NCI-H748 treated with DMSO at 0.1 percent for 48 hours (cell line): ENCODE measurements around the gene PROSER1.
"Not testable (repeated sequence)": the region's sequence is repeated elsewhere in the genome, so short reads cannot be mapped to it uniquely, and the experiment has no call there.

Source experiments
- DNase-seq: peaks from one replicate; lab custom pipeline; 2025; lab: John Stamatoyannopoulos, UW

The PROSER1 gene

DNA sequence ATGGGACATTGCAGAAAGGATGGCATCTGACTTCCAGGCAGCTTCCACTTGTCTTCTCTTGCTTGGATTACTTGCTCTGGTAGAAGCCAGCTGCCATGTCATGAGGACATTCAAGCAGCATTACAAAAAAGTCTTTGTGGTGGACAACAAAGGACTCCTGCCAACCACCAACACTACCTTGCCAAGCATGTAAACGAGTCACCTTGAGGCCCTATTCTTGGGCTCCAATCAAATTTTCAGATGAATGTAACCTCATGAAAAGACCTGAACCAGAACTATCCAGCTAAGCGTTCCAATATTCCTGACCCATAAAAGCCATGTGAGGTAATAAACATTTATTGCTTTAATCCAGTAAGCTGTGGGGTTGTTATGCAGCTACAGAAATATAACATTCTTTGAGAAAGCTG, 12.5 kb downstream of the PROSER1 start:
- DNase-seq = no peak

DNA sequence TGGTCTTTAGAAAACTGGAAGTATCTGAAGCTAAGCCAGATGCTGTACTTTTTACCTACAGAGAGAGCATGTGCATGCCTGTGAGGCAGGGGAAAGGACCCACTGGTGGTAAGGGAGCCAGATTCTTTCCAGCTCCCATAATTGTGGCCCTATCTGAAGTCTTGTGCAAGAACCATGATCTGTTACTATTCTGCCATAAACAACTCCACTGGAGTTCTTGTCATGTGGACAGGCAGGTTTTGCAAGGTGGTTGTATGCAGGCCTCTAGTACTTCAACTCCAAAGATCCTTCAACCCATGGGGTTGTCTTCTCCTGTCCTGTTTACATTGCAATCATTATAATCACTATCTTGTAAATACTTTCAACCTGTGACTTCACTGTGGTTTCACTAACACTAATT, 14.1 kb downstream of the PROSER1 start:
- no peak for DNase-seq

- DNase-seq = no peak
Observed at GRCh38 chr13:39023316-39023715, 14.6 kb downstream of the PROSER1 start.

DNA sequence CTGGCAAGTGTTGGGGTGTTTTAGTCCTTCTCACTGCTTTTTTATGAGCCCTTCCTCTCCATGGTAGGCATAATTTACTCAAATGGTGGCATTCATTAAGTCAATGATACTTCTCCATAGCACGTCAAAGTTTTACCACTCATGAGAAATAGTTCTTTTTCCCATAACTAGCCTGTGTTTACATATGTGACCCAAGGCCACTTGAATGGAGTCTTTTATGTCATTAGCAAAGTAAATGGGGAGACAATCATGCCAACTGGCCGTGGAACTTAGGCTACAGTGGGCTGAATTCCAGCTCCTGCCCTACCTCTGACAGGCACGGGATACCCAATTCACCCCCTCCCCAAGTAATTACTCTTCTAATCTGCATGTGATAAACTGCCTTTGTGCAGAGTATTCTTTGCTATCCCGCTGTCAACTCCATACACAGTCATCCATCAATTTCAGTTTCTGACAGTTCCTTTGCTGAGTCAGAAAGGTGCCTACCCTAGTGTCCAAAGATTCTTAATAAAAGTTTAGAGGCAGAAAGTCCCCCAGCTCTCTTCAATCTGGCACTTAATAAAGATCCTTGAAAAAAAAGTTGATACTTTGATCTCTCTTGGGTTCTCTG, 16.9 kb downstream of the PROSER1 start:
- no peak for DNase-seq

GRCh38 chr13:39016787-39017186, 21.1 kb downstream of the PROSER1 start:
- DNase-seq = peak; percentile 33

- DNase-seq = no peak
Observed at GRCh38 chr13:39016087-39016486, 21.8 kb downstream of the PROSER1 start.

- no peak for DNase-seq
Observed at GRCh38 chr13:39013462-39013861, 24.4 kb downstream of the PROSER1 start.

DNA sequence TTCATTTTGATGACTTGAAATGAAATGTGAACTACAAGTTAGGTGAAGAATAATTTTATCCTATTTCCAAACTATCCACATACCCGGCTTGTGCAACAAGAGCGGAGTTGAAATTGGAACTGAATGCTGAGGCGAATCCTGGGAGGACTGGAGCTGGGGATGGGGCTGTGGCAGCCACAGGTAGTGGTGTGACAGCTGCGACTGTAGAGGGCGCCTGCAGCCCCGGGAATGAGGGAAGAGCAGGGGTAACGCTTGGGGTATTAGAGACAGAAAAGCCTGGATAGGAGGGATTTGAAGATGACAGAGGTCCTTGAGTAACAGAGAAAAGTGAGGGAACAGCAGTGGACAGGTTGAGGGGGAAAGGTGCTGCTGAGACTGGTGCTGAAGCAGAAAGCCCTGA, 25.3 kb downstream of the PROSER1 start:
- no peak for DNase-seq

GRCh38 chr13:39006371-39007111, 31.3 kb downstream of the PROSER1 start:
- DNase-seq = not testable (repeated sequence)

DNA sequence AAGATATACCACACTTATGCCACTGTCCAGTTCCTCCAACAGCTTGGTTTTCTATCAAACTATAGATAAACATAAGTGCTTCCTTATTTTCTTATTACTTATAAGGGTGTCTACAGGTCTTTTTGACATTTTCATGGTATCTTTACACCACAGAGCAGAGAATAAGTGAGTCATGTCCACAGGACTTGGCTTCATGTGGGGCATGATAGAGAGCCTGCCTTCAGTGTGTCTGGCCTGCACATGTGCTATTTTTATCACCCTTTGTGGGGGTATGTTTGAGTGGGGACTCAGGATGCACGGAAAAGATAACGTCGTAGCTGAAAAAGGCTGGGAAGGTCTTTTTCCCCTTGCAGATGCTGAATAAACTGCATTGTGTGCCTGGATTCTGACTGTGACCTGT, 39.1 kb downstream of the PROSER1 start:
- no peak for DNase-seq

GRCh38 chr13:38993381-38993780, 44.5 kb downstream of the PROSER1 start:
- DNase-seq = no peak

GRCh38 chr13:38990693-38991092, 47.2 kb downstream of the PROSER1 start, which contains the start of gene STOML3:
Gene STOML3 (minus strand): TSS chr13:38990831. CDS start chr13:38990721, 110 bp downstream.
- DNase-seq = no peak

GRCh38 chr13:38981096-38981495, 56.8 kb downstream of the PROSER1 start:
- no peak for DNase-seq

GRCh38 chr13:38980750-38981078, 57.2 kb downstream of the PROSER1 start:
- peak; percentile 34 for DNase-seq

- DNase-seq = peak; percentile 41
Observed at GRCh38 chr13:38979891-38980749, 57.8 kb downstream of the PROSER1 start.

DNA sequence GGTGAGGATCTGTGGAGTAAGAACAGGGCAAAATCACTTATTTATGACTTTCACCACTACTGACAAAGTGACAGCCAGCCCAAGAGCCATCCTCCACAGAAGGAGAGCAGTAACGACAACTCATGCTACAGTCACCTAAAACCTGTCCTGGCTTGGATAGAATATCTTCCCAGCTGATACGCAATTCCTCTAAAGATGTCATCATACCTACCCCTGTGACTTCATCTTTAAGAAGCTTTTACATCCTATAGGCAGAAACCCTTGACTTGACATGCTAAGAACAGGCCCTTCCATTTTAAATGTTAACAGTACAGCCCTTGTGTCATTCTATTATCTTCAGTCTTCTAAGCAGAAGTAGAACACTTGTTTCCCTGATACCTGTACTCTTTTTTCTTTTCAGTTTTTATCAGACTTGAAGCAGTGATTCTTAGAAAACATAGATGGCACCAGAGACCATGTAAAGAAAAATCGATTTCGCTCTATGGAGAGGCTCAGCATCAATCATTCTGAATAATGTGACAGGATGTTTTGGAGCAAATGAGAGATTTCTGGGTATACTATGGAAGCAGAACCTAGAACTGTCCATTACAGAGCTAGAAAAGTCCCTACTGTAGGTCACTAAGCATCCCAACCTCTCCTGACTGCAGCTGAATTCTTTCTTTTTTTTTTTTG, 67.4 kb downstream of the PROSER1 start:
- DNase-seq = peak; percentile 6

DNA sequence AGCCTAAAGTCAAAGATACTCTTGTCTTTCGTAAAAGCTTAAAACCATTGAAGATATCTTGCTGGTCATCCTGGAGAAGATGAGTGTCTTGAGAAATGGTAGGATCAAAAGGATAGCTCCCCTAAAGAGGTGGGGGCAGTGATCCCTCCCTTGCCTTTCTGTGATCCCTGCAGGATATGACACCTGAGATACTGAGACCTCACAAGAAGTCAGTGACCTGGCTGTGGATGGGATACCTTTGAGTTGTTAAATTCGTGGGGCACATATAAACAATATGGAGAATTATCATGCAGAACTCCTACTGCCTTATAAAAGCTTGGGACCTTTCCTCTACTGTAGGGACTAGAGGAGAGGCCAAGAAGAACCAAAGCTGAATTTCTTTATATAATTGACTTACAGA, 68.7 kb downstream of the PROSER1 start:
- DNase-seq = no peak

DNA sequence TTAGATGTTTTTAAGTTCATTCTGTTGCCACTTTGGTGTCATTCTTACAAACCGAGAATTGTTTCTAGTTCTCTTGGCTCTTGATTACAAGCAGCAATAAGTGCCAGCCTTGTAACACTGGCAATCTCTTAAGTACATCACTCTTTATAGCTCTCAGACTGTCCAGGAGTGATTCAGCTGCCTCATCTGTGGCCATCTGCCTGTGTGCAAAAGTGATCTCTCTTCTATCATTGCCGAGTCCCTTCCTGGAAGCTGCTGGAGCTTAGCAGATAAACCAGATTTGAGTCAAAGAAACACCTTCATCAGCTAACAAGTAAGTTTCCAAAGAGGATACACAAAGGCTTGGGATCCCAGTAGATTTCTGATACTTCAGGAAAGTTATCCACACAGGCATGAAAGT, 70.4 kb downstream of the PROSER1 start:
- DNase-seq = no peak

- no peak for DNase-seq
Observed at GRCh38 chr13:38965281-38965680, 72.6 kb downstream of the PROSER1 start.

DNA sequence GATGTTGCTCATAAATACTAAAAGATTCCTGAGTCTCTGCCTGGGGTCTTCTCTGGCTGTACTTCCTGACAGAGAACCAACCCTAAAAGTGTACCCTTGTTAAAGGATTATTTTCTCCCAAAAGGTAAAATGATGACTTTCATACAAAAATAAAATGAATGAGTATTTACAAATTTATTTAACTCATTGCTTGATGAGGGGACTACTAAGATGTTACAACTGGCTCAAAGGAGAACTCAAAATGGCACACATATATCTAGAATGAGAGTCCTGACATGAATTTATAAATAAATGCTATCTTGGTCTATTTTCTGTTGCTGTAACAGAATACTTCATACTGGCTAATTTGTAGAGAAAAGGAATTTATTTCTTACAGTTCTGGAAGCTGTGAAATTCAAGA, 77.7 kb downstream of the PROSER1 start:
- DNase-seq = no peak
